Measurements from ENCODE around the gene OR2C1. TPM values are rescaled to one million over a fixed set of nuclear protein-coding genes. Genes with fewer than 3 reads are reported as not detected.

Gene OR2C1
- total RNA-seq, 4 donors from 2014 or later = not detected

DNA sequence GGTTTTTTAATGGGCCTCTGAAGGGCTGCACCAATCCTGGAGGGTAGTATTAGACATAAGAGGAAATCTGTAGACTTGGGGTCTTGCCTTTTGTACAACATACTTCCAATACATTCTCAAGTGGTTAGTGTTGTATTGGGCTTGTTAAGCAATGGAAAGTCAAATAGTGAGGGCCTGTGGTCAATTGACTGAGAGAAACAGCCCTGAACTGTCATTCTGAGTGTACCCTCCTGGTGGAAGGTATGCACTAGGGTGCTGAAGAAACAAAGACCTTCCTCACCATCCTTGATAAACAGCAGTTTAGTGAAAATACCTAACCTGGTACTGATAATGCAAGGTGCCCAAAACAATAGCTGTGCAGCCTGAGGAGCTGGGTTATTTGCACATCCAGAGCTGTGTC is 22.2 kb downstream of the OR2C1 start:
- H3K27ac ChIP-seq (replicated peaks in 1 of 4) = no peak overlapping the region
- no peak for DNase-seq (ENCODE audit: extremely low spot score)
- H3K4me3 ChIP-seq = no peak overlapping the region
- peaks cover 14 to 100% (median 93%) of the 10 kb centered on the region in 4 donors for H3K9me3 ChIP-seq
- intact Hi-C loops (cut with DNase I) = no loop called here
- peaks cover 11 to 38% (median 15%) of the 10 kb centered on the region in 4 donors for H3K36me3 ChIP-seq
- H3K27me3 ChIP-seq = no peaks in the 10 kb centered on the region
- TF ChIP-seq EP300 (IDR thresholded peaks at IDR 0.05) (no peak), POLR2A (IDR thresholded peaks at IDR 0.05; ENCODE audit: low read depth) (no peak), POLR2AphosphoS5 (IDR thresholded peaks at IDR 0.05) (no peak)
- TF ChIP-seq, protein P1, sequence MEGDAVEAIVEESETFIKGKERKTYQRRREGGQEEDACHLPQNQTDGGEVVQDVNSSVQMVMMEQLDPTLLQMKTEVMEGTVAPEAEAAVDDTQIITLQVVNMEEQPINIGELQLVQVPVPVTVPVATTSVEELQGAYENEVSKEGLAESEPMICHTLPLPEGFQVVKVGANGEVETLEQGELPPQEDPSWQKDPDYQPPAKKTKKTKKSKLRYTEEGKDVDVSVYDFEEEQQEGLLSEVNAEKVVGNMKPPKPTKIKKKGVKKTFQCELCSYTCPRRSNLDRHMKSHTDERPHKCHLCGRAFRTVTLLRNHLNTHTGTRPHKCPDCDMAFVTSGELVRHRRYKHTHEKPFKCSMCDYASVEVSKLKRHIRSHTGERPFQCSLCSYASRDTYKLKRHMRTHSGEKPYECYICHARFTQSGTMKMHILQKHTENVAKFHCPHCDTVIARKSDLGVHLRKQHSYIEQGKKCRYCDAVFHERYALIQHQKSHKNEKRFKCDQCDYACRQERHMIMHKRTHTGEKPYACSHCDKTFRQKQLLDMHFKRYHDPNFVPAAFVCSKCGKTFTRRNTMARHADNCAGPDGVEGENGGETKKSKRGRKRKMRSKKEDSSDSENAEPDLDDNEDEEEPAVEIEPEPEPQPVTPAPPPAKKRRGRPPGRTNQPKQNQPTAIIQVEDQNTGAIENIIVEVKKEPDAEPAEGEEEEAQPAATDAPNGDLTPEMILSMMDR (IDR thresholded peaks at IDR 0.05) = no peak
- no peaks in the 10 kb centered on the region for H3K4me1 ChIP-seq

DNA sequence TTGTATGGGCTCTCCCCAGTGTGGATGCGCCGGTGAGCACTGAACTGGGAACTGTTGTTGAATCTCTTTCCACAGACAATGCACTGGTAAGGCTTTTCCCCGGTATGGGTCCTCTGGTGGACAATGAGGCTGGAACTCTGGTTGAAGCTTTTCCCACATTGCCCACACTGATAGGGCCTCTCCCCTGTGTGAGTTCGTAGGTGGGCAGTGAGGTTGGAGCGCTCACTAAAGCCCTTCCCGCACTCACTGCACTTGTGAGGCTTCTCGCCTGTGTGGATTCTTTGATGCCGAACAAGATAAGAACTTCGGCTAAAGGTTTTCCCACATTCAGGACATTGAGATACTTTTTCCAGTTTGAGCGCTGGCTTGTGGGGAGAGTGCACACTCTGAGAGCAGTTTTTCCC is 27.4 kb downstream of the OR2C1 start:
- Histone ChIP-seq H3K27ac (replicated peaks in 1 of 4) (no peak overlapping the region), H3K4me1 (no peaks in the 10 kb centered on the region), H3K36me3 (peaks cover 47 to 73% (median 54%) of the 10 kb centered on the region in 4 donors), H3K9me3 (peaks cover 23 to 92% (median 91%) of the 10 kb centered on the region in 4 donors), H3K27me3 (no peaks in the 10 kb centered on the region), H3K4me3 (peak overlapping the region in 1 of 4 donors; percentile 7)
- DNase-seq (ENCODE audit: extremely low spot score) = no peak
- WGBS = 97% methylated on average over 7 of the region's 10 CpGs
- intact Hi-C loops (cut with DNase I) = no loop called here
- TF ChIP-seq POLR2AphosphoS5 (IDR thresholded peaks at IDR 0.05) = no peak
- TF ChIP-seq EP300 (IDR thresholded peaks at IDR 0.05) = no peak
- no peak for TF ChIP-seq POLR2A (IDR thresholded peaks at IDR 0.05; ENCODE audit: low read depth)
- TF ChIP-seq, protein P1 (IDR thresholded peaks at IDR 0.05) = no peak

DNA sequence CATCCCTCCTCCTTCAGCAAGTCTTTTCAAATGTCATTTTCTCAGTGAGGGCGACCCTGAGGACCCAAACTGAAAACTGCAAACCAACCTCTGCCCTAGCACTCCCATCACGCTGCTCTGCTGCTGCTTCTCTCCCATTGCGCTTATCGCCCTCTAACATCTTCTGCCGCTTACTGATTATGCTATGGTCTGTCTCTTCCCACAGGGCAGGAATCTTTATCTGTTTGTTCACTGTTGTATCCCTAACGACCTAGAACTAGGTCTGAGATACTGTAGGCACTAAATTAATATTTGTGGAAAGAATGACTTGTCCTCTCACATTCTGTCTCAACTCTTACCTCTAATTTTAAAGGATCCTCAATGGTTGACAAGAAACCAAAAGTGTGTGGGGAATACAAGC is 32.6 kb downstream of the OR2C1 start:
- no peaks in the 10 kb centered on the region for H3K27me3 ChIP-seq
- no peaks in the 10 kb centered on the region for H3K4me1 ChIP-seq
- no peak overlapping the region for H3K4me3 ChIP-seq
- intact Hi-C loops (cut with DNase I) = no loop called here
- TF ChIP-seq, protein P1 (IDR thresholded peaks at IDR 0.05) = no peak
- TF ChIP-seq EP300 (IDR thresholded peaks at IDR 0.05) = no peak
- TF ChIP-seq POLR2AphosphoS5 (IDR thresholded peaks at IDR 0.05) = no peak
- no peak for TF ChIP-seq POLR2A (IDR thresholded peaks at IDR 0.05; ENCODE audit: low read depth)
- no peak overlapping the region for H3K27ac ChIP-seq (replicated peaks in 1 of 4)
- WGBS = 98% methylated on average over 6 of the region's 6 CpGs
- peaks cover 78 to 86% (median 82%) of the 10 kb centered on the region in 4 donors for H3K36me3 ChIP-seq
- H3K9me3 ChIP-seq = peaks cover 14 to 89% (median 87%) of the 10 kb centered on the region in 4 donors
- DNase-seq (ENCODE audit: extremely low spot score) = no peak

- H3K36me3 ChIP-seq = peaks cover 77 to 86% (median 82%) of the 10 kb centered on the region in 4 donors
- 88% methylated on average over 9 of the region's 9 CpGs for WGBS
- no peak for DNase-seq (ENCODE audit: extremely low spot score)
Measured at GRCh38 chr16:3389663-3390338, 34.1 kb downstream of the OR2C1 start.

More at GRCh38 chr16:3389663-3390338, 34.1 kb downstream of the OR2C1 start:
- Histone ChIP-seq H3K4me3 (no peak overlapping the region), H3K27ac (replicated peaks in 1 of 4) (no peak overlapping the region), H3K27me3 (no peaks in the 10 kb centered on the region), H3K9me3 (peaks cover 6 to 89% (median 85%) of the 10 kb centered on the region in 4 donors), H3K4me1 (no peaks in the 10 kb centered on the region)
- TF ChIP-seq EP300 (IDR thresholded peaks at IDR 0.05) = no peak
- TF ChIP-seq POLR2AphosphoS5 (IDR thresholded peaks at IDR 0.05) = no peak
- TF ChIP-seq POLR2A (IDR thresholded peaks at IDR 0.05; ENCODE audit: low read depth) = no peak
- TF ChIP-seq, protein P1 (IDR thresholded peaks at IDR 0.05) = no peak
- intact Hi-C loops (cut with DNase I) = no loop called here
